Right hindlimb (tissue), 1 donor: ENCODE measurements around the gene DSG4.

Experiments used
- DNase-seq: peaks from one replicate; pipeline ENCODE4 v3.0.0-alpha.2; 2018

DSG4 gene

DNA sequence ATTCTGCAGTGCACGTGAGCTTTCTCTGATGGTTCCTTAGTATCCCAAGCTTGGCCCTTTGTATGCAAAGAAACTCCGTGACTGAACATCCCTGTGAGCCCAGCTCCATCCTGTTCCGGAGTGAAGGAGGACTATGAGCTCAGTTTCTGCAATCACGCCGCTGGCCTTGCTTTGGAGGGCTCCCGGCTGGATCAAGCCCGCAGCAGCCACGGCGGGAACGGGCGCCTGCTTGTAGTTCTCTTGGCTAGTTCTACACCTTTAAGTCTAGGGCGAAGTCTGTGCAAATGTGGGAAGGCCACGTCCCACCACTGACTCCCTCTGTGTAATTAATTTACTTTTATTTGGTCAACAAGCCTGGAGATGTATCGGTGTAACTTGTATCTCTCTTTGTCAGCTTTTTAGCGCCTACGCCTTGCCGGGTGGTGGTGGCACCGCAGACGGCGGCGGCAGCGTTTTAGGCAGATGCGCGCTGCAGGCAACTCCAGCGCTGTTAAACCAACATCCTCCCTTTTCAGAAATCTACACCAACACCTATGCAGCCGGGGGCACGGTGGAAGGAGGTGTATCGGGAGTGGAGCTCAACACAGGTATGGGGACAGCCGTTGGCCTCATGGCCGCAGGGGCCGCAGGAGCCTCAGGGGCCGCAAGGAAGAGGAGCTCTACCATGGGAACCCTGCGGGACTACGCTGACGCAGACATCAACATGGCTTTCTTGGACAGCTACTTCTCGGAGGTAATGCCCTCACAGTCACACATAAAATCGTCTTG, 34.3 kb downstream of the DSG4 start:
- no peak for DNase-seq

DNA sequence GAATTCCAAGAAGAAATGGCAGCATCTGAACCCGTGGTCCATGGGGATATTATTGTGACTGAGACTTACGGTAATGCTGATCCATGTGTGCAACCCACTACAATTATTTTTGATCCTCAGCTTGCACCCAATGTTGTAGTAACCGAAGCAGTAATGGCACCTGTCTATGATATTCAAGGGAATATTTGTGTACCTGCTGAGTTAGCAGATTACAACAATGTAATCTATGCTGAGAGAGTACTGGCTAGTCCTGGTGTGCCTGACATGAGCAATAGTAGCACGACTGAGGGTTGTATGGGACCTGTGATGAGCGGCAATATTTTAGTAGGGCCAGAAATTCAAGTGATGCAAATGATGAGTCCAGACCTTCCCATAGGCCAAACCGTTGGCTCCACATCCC, 36.6 kb downstream of the DSG4 start:
- DNase-seq = no peak

DNA sequence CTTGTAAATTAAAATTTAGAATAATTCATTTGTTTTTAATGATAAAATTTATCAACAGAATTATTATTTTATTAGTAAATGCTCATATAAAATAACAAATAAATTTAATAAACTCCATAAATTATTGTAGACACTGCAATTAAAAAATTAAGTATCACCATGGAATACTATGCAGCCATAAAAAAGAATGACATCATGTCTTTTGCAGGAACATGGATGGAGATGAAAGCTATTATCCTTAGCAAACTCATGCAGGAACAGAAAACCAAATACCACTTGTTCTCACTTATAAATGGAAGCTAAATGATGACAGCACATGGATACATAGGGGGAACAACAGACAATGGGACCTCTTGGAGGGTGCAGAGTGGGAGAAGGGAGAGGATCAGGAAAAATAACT, 41.3 kb downstream of the DSG4 start:
- no peak for DNase-seq

- DNase-seq = no peak
Observed at GRCh38 chr18:31419457-31419932, 42.9 kb downstream of the DSG4 start.

DNA sequence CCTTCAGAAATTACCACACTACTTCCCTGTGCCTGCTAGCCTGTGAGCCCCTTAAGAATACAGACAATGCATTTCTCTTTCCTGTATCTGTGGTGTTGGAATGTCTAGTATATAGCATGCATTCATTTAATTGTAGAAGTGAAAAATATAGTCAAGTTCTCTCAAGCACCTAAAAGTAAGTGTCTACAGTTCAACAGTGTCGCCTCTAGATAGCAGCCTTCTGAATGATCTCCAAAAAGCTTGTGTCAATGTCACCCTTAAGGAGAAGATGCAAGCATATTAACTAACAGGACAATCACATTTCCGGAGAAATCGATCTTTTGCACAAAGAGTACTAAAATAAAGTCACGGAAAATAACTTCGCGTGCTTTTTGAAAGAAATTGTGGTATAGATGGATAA, 43.5 kb downstream of the DSG4 start:
- no peak for DNase-seq

DNA sequence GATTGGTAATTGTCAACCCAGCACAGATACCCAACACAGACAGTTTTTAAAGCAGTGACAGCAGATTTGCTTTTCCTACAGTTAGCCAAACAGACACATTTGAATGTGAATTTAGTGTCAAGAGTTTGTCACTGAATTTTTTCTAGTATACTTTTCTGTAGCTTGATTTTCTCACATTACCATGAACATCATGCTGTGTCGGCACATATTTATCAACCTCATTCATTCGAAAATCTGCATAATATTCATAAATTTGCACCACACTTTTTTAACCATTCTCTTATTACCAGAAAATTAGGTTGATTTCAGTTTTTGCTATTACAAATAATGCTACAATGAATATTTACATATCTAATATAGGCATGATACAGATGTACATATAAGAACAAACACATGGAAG, 43.9 kb downstream of the DSG4 start:
- no peak for DNase-seq

DNA sequence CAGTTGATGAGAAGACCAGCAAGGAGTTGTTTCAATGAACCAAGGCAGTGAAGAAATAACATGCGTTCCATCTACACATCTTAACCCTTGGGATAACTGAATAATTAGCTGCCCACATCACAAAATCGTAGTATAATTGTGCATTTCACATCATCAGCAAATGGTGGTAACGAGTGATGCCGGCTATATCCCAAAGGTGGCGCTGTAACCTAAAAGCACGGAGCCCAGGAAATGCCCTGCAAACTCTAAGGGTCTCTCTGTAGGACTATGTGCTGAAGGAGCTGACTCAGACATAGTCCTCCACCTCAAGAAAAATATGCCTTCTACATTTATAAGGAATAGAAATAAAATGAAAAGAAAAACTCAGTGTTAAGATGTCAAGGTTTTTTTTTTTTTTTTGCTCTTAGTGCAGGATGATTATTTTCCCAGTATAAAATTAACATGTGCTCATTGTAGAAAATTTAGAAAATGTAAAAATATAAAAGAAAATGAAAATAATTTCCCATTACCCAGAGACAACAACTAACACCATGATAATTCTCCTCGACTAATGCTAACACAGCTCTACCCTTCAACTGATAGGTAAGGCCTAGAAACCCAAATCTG, 47.9 kb downstream of the DSG4 start:
- no peak for DNase-seq

DNA sequence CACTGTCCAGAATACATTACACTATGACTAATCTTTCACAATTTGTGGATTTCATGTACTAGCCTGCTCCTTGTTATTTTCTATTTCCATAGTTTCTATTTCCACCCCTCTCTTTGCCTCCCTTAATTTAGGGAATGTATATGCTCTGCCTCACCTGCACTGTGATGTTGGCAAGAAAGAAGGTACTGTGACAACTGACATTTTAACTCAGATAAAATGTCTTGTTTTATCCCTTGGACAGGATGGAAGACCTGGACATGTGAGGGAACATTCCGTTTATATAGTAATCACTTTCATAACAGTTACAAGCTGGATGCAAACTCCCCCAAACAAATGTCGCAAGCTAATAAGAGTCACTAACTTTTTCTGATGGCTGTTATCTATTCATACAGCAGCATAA, 49.4 kb downstream of the DSG4 start:
- DNase-seq = no peak

DNA sequence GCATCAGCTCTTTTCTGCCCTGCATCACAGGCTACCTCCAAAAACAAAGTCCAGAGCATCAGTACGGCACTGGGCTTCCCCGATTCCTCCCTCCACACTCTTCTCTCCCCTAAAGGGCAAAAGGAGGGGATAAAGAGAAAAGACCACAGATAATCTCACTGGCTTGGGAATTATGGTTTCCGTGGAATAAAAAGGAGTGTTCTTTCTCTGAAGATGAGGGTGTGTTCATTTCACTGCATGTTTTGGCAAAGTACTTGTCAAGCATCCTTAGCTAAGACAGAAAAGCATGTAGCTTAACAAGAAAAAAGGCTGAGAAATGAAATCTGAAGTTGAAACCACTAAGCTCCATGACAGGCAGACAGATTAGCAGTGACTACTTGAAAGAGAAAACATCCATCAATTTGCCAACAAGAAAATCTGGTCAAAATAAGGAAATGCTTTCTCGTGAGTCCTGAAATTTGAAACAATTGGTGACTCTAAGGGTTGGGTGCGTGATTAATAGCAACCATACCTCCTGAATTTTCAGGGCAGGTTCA, 50.4 kb downstream of the DSG4 start:
- no peak for DNase-seq

DNA sequence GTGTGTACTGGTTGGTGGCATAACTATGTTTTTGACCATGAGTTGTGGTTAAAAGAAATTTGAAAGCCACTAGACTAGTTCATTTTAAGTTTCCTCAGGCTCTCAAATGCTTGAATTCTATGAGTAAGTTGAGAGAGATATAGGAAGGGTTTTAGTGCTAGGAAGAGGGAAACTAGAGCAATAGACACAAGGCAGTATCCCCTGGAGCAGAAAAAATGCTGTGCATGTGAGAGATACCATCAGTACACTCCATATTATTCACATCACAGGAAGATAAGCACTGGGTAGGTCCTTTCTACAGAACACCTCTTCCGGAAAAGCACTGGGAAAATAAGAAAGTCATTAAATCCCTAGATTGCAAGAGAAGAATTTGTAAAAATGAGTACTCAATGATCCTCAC, 51.6 kb downstream of the DSG4 start:
- DNase-seq = no peak

DNA sequence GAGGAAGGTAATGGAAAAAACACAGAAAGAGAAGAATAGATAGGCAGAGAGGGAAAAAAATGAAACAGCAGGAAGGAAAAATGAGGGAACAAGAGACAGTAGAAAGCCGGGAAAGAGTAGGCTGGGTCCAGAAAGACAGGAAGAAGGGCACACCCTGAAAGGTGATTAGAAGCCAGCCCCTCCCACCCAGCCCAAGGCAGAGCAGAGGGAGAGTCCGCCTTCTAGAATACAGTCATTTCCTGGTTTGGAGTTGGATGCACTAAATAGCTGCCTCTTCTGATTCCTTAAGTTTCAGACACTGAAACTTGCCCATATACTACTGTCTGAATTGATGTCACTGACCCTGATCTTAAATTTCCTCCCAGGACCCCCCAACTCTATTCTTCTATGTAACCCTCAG, 53.0 kb downstream of the DSG4 start:
- DNase-seq = no peak

DNA sequence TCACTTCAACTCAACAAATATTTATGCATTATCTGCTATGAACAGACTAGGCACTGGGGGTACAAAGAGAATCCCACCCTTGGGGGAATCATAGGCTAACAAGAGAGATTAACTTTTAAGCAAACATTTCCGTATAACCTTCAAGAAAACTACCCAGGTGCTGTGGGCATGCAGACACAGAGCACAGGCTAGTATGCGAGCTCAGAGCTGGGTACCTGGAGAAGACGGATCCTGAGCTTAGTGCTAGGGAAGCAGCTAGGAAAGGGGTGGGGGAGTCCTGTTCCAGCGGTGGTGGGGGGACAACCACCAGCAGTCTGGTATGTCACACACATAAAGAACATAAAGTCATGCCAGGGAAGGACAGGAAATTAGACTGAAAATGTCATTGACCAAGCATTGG, 53.5 kb downstream of the DSG4 start:
- DNase-seq = no peak

DNA sequence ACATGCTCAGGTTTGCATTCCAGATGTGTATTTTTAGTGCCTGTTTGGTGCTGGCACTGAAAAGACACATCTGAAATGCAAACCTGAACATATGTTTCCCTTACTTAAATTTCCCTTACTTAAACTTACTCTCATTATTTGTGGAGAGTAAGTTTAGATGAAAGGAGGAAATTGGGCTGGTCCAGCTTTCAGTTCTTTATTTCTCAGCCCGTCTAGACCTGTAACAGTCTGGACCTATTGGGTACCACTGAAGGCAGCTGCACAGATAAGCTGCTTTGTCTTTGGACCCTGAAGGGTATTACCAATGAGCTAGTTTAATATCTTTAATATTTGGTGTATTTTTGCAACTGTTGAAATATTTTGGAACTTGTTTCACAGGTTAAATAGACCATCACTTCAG, 54.0 kb downstream of the DSG4 start:
- DNase-seq = no peak

- DNase-seq = no peak
Observed at GRCh38 chr18:31432316-31432715, 55.7 kb downstream of the DSG4 start.

DNA sequence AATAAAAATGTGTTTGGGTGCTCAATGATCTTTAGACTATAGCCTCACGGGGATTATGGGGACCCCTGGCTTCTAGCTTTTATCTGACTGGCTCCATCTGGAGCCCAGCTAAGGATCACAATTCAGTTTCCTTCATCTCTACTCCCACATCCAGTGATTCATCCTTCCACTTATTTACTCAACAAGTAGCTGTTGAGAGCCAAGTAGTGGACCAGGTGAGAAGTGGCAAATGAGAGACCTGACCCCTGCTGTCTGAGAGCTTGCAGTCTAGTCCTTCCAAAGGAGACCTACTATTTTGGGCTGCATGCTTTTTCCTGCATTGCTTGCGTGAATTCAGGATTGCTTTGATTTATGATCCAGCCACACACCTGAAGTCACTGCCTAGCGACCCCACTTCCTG, 60.2 kb downstream of the DSG4 start:
- DNase-seq = no peak

DNA sequence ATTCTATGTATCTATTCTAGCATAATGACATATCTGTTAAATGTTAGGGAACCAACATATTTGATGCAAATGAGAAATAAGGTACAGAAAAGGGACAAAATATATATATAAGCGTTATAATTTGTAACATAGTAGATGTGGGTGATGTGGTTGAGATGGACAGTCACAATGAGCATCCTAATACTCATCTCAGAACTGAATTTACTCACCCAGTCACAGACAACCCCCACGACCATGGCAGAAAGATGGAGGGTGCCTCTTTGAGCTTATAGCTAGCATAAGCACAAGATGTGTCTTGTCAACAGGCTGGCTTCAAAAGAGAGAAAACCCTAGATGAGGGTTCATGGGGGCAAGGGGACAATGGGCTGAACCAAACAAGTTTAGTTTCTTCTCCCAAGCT, 61.8 kb downstream of the DSG4 start:
- DNase-seq = no peak

GRCh38 chr18:31439807-31440325, 63.3 kb downstream of the DSG4 start:
- no peak for DNase-seq

- DNase-seq = no peak
Observed at GRCh38 chr18:31440787-31441186, 64.2 kb downstream of the DSG4 start.

DNA sequence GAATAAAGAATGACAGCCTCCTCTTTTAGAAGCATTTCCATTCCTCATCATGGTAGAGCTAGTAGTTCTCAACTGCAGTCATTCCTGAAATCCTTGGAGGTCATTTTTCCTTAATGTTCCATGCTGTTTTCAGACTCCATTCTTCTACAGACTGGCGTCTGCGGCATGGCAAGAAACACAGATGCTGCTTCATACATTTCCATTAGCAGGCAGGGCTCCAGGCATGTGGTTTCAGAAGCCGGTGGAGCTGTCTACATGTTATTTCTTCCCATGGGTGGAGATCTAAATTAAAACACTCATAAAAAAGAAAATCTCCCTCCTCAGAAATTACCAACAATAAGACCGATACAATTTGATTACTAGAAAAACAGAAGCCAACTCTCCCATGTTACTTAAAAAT, 64.9 kb downstream of the DSG4 start:
- no peak for DNase-seq

- no peak for DNase-seq
Observed at GRCh38 chr18:31444142-31444541, 67.6 kb downstream of the DSG4 start.

DNA sequence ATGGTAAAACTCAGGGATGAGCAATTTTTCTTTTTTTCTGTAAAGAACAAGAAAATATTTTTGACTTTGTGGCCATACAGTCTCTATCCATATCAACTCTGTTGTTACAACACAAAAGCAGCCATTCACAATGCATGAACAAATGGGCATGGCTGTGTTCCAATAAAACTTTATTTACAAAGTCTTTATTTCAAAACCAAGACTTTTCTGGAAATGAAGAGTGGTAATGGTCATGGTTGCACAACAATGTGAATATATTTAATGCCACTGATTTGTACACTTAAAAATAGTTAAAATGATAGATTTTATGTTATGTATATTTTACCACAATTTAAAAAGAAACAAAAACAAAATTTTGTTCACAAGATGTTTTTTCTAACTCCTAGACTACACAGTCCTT, 69.3 kb downstream of the DSG4 start:
- no peak for DNase-seq

- DNase-seq = no peak
Observed at GRCh38 chr18:31446854-31447253, 70.3 kb downstream of the DSG4 start.

DNA sequence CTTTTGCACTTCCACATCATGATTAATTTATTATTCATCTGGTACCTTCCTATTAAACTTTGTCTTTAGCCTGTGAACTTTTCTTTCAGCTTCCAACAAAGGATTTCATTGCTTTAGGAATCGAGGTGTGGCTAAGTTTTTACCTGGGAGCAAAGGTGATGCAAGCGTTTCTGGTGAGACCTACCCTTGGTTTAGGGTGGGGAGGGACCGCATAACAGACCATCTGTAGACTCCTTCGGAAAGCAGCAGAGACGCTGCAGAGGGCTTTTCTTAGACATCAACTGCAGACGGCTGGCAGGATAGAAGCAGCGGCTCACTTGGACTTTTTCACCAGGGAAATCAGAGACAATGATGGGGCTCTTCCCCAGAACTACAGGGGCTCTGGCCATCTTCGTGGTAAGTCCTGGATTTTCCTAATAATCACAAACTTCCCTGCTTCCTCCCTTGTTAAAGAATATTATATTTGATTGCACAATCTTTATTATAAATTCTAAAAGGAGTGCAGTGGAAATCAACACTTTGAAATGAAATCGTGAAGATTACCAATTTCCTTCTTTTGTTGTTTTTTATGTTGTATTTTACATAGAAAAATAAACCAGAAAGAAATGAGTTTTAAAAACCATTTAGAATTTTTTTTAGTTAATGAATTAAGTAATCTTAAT, 71.1 kb downstream of the DSG4 start, which contains the start of gene DSG3:
Gene DSG3 (plus strand): TSS at position 212 of the 662 bp plus-strand sequence. CDS start 137 bp downstream, at position 349.
- no peak for DNase-seq

DNA sequence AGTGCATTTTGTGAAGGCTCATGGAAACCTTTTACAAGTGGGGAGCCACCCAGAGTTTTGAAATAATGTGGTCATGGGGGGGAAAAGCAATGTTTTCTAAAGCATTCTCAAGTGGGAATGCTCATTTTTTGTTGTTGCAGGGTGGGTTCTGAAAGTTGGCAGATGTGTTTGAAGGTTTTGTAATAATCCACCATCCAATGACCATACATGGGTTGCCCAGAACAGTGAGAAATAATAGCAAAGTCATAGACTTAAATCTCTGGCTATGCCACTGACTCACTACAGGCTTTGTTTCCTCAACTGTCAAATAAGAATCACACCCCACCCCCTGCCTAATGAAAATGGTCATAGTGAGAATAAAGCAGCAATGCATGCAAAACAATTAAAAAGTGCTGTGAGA, 73.8 kb downstream of the DSG4 start:
- no peak for DNase-seq
